SK-N-MC (cell line): Measurements from ENCODE around the gene NFIX.
A peak's percentile ranks its signal among the peaks of the same experiment; 100 is the strongest.

Experiments
- DNase-seq: peaks from one replicate; pipeline ENCODE4 v3.0.0-alpha.2; 2011; ENCODE audit warnings: low read depth, low spot score
- H3K27ac ChIP-seq: fragments of 200-600 bp; sonication (generic); 2 replicates; pipeline ENCODE4 v1.5.1; 2016; ENCODE audit warnings: mixed run types
- H3K36me3 ChIP-seq: fragments of 200-600 bp; sonication (generic); 2 replicates; pipeline ENCODE4 v1.6.1; 2017; ENCODE audit warnings: antibody characterized with exemption, low read length, mixed read lengths; ENCODE audit not compliant: insufficient read depth
- H3K4me3 ChIP-seq: fragments of 200-600 bp; sonication (generic); 2 replicates; pipeline ENCODE4 v1.5.1; 2016
- H3K9ac ChIP-seq: fragments of 200-600 bp; sonication (generic); 2 replicates; pipeline ENCODE4 v1.8.0; 2017; ENCODE audit warnings: mixed run types, mixed read lengths; ENCODE audit not compliant: insufficient read length
- H3K9me3 ChIP-seq: fragments of 200-600 bp; sonication (generic); 2 replicates; pipeline ENCODE4 v1.6.1; 2017; ENCODE audit warnings: low read depth, mild to moderate bottlenecking, antibody characterized with exemption, low read length, moderate library complexity, mixed read lengths
- EZH2 ChIP-seq: fragments of 200-600 bp; sonication (generic); IDR thresholded peaks from one replicate; pipeline ENCODE4 v1.6.1; 2017; ENCODE audit warnings: antibody characterized with exemption
- FOXP2 ChIP-seq: optimal IDR thresholded peaks from 2 replicates; pipeline ENCODE3; 2011; ENCODE audit warnings: mild to moderate bottlenecking, moderate library complexity; ENCODE audit not compliant: insufficient read depth; ENCODE audit errors: extremely low read length, control extremely low read depth
- POLR2AphosphoS5 ChIP-seq: IDR thresholded peaks from 2 replicates; pipeline ENCODE4 v1.6.1; 2012; ENCODE audit warnings: mild to moderate bottlenecking, low read depth, low read length, borderline replicate concordance

The NFIX gene

DNA sequence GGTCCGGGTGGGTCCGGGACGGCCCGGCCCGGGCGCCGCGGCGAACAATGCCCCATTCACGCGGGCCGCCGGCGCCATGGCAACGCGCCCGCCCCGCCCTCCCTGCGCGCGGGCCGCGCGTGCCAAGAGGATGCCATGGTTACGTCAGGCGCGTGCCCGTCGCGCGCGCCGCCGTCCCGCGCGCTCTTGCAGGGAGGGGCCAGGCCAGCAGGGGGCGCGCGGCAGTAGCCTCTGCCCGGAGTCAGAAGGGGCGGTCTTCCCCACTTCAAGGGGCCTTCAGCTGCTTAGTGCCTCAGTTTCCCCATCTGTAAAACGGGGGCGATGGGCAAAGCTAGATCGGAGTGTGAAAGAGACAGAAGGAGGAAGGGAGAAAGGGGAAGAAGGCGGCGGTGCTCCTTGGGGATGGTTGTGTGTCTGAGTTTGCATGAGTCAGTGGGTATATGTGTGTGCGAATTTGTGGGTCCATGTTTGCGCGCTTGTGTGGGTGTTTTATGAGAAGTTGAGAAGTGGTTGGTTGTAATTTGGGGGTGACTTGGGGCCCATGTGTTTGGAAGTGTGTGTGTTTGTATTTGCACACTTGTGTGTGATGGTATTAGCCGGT is 11.6 kb upstream of the NFIX start:
- Histone ChIP-seq H3K36me3 (no peaks in the 10 kb centered on the region), H3K9ac (no peak overlapping the region), H3K27ac (no peak overlapping the region), H3K9me3 (no peaks in the 10 kb centered on the region), H3K4me3 (peak overlapping the region; percentile 75)
- DNase-seq = no peak
- TF ChIP-seq EZH2 = no peak
- no peak for TF ChIP-seq FOXP2
- no peak for TF ChIP-seq POLR2AphosphoS5

DNA sequence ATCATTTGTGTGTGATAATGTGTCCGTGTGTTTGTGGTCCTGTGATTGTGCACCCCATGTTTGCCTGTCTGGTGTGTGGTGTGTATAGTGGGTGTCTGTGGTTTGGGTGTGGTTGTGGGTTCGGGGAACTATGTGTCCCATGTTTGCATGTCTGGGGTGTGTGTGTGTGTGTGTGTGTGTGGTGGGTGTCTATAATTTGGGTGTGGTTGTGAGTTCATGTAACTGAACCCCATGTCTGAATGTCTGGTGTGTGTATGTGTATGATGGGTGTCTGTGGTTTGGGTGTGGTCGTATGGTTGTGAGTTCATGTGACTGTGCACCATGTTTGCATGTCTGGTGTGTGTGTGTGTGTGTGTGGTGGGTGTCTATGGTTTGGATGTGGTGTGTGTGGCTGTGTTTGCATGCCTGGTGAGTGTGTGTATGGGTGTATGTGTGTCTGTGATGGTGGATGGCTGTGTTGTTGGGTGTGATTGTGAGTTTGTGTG is 11.1 kb upstream of the NFIX start:
- TF ChIP-seq EZH2 (no peak), POLR2AphosphoS5 (no peak), FOXP2 (no peak)
- DNase-seq = no peak
- no peaks in the 10 kb centered on the region for H3K36me3 ChIP-seq

DNA sequence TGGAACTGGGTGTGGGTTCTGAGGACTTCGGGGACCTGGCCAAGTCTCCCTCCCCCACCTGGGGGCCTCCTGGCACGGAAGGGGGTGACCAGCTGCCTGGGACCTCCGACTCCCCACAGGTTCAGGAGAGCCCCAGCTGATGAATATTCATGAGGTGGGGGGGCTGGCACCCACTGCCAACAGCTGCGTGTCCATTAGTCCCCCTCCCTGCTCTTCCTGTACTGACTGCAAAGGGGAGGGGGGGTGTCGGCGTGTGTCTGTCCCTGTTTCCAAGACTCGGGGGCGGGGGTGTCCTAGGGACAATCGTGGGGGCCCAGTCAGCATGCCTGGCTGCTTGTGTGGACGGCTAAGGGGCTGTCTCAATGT is 10.6 kb upstream of the NFIX start:
- no peak for TF ChIP-seq EZH2
- TF ChIP-seq POLR2AphosphoS5 = no peak
- no peak overlapping the region for H3K4me3 ChIP-seq
- no peak for DNase-seq
- no peak overlapping the region for H3K27ac ChIP-seq
- H3K9ac ChIP-seq = no peak overlapping the region
- H3K36me3 ChIP-seq = no peaks in the 10 kb centered on the region
- no peaks in the 10 kb centered on the region for H3K9me3 ChIP-seq

More for the DNA sequence above, 11.1 kb upstream of the NFIX start:
- Histone ChIP-seq H3K27ac (no peak overlapping the region), H3K4me3 (no peak overlapping the region), H3K9me3 (no peaks in the 10 kb centered on the region), H3K9ac (no peak overlapping the region)

DNA sequence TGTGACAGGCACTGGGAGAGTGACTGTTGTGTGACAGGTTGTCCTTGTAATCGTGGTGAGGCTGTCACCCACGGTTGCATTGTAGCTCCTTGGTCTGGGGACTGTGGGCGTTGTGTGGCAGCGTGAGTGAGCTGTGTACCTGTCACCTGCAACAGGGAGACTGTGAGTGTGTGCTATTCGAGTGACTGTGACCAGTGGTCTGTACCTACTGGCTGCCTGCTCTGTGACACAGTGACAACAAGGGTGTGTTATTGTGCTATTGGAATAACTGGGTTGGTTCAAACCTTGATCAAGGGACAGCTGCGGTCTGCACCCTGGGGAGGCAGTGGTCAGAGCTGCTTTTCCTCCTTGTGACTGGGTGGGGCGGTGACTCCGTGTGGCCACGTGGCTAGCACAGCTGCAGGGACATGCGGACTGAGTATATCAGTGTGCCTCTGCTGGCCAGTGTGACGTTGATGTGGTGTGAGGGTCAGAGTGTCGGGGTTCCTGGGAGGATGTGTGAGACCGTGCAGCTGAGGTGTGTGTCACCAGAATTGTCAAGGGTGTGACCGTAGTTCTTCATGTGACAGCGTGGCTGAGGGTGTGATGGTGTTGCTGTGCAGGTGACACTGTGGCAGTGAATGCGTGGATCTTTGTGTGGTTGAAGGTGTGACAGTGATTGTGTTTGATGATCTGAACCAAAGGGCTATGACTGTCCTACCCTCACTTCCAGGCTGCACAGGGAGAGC is 10.1 kb upstream of the NFIX start:
- no peak overlapping the region for H3K4me3 ChIP-seq
- H3K36me3 ChIP-seq = no peaks in the 10 kb centered on the region
- H3K9ac ChIP-seq = no peak overlapping the region
- no peak overlapping the region for H3K27ac ChIP-seq
- H3K9me3 ChIP-seq = no peaks in the 10 kb centered on the region
- DNase-seq = no peak
- TF ChIP-seq POLR2AphosphoS5 (no peak), EZH2 (no peak), FOXP2 (no peak)

DNA sequence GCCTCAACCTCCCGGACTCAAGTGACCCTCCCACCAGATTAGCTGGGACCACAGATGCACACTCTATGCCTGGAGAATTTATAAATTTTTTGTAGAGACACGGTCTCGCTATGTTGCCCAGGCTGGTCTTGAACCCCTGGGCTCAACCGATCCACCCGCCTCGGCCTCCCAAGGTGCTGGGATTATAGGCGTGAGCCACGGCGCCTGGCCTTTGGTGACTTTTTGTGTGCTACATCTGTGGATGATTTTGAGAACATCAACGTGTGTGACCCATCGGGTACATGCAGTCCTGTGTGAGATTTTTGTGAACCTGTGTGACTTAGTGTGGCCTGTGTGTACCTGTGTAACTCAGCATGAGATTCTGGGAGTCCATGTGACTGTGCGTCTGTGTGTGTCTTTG is 8.5 kb upstream of the NFIX start:
- Histone ChIP-seq H3K9me3 (no peaks in the 10 kb centered on the region), H3K27ac (no peak overlapping the region), H3K9ac (no peak overlapping the region), H3K36me3 (no peaks in the 10 kb centered on the region), H3K4me3 (no peak overlapping the region)
- TF ChIP-seq FOXP2 (no peak), EZH2 (no peak), POLR2AphosphoS5 (no peak)
- DNase-seq = no peak

DNA sequence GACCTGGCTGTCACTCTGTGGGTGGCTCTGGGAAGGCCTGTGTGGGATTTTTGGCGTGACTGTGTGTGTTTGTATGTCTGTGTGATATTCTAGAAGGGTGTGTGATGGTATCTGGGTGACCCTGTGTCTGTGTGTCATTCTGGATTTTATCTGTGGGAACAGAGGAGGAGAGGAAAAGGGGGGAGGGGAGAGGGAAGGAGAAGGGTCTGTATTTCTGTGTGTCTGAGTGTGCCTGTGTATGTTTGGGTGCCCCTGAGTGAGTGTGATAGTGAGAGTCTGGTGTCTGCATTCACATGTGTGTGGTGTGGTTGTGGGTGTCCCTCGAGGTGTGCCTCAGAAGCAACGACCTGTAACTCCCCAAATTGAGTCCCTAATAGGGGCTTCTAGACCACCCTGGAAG is 8.1 kb upstream of the NFIX start:
- DNase-seq = no peak
- Histone ChIP-seq H3K9ac (no peak overlapping the region), H3K27ac (no peak overlapping the region), H3K36me3 (no peaks in the 10 kb centered on the region), H3K9me3 (no peaks in the 10 kb centered on the region), H3K4me3 (no peak overlapping the region)
- TF ChIP-seq FOXP2 (no peak), EZH2 (no peak), POLR2AphosphoS5 (no peak)

DNA sequence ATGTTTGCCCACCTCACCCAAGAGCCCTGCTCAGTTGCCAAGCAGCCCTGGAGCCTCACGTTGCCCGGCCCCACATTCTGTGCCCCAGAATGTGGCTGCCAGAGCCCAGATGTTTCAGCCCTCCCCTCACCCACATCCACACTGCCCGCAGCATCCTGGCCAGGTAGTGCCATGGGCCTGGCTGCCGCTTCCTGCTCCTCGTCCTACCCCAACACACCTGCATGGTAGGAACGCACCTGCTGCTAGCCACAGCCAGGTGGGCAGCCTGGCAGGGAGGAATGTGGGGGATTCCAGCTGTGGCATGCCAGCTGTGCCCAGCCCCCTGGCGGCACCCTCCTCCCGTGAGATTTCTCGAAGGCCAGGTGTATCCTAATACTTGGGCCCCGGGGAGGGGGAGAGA is 7.5 kb upstream of the NFIX start:
- Histone ChIP-seq H3K27ac (no peak overlapping the region), H3K4me3 (no peak overlapping the region), H3K9ac (no peak overlapping the region), H3K36me3 (no peaks in the 10 kb centered on the region), H3K9me3 (no peaks in the 10 kb centered on the region)
- no peak for TF ChIP-seq POLR2AphosphoS5
- TF ChIP-seq EZH2 = no peak
- no peak for TF ChIP-seq FOXP2
- DNase-seq = no peak

DNA sequence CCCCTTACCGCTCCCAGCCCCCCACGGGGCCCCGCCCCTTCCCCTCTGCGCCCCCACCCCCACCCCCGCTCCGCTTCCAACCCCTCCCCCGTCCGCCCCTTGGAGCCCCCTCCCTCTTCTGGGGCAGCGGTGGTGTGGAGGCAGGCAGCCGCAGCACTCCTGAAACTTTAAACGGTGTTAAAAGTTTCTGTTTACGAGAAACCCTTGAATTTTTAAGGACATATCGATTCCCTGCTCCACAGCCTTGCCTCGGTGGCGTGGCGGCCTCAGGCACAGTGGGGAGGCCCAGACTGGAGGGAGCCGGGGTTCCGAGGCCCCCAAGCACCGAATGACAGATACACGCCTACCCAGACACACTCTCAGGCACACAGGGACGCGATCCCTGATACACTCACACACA is 4.8 kb upstream of the NFIX start:
- DNase-seq = no peak
- Histone ChIP-seq H3K27ac (peak overlapping the region; percentile 72), H3K9me3 (no peaks in the 10 kb centered on the region), H3K36me3 (no peaks in the 10 kb centered on the region), H3K9ac (no peak overlapping the region), H3K4me3 (peak overlapping the region; percentile 47; the same call in 1 of the 2 replicates)
- no peak for TF ChIP-seq FOXP2
- no peak for TF ChIP-seq POLR2AphosphoS5
- TF ChIP-seq EZH2 = no peak
